HCT116 (cell line): ENCODE measurements around the gene NR2E1. TPM values are rescaled to one million over a fixed set of nuclear protein-coding genes. Genes with fewer than 3 reads are reported as not detected.

ENCODE experiments used
- ATAC-seq: fragments of 200-7000 bp; cut with Tn5 transposase; 2 replicates; pipeline ENCODE4 v1.9.1; 2020; ENCODE audit warnings: mild to moderate bottlenecking, moderate library complexity
- BruUV-seq: library from RNA; stranded (reverse); fragments of 400-500 nt; replicated peaks from 2 replicates; lab custom pipeline; 2021; lab: Mats Ljungman, UMichigan
- CTCF ChIA-PET: fragments of 300-600 bp; sonication (Branson Sonifier 250); formaldehyde crosslinking; loops from one replicate; lab custom pipeline; 2021; ENCODE audit warnings: antibody characterized with exemption; lab: Charles Lee
- POLR2A ChIA-PET: fragments of 300-600, 350-600 bp; sonication (Branson Sonifier 250); formaldehyde crosslinking; loops from one replicate; lab custom pipeline; 2021; ENCODE audit warnings: antibody characterized with exemption; lab: Charles Lee
- RAD21 ChIA-PET, 2 experiments: fragments of 300-600 bp; sonication (Branson Sonifier 250); formaldehyde crosslinking; loops; one replicate each; lab custom pipeline; 2023; ENCODE audit warnings: low total read pairs in 2 of 2; ENCODE audit not compliant: uncharacterized antibody in 2 of 2, unreplicated experiment in 2 of 2, low non-redundant PET in 1 of 2; lab: Charles Lee
- DNase-seq: peaks from one replicate; pipeline ENCODE4 v3.0.0-alpha.2; 2010; ENCODE audit warnings: low read depth, low spot score
- H2AFZ ChIP-seq: fragments of 200-600 bp; shearing (Covaris generic), sonication (generic); 2 replicates; pipeline ENCODE4 v1.6.1; 2017; ENCODE audit warnings: low read depth, mixed run types, mixed read lengths, antibody characterized with exemption, low read length; ENCODE audit not compliant: poor library complexity, severe bottlenecking
- H3K27ac ChIP-seq: 2 replicates; pipeline ENCODE4 v1.5.1; 2012; ENCODE audit warnings: low read depth, low read length
- H3K27me3 ChIP-seq: fragments of 200-600 bp; sonication (generic); 2 replicates; pipeline ENCODE4 v1.6.1; 2016; ENCODE audit warnings: mixed run types, low read length, mixed read lengths; ENCODE audit not compliant: insufficient read depth
- H3K36me3 ChIP-seq, 2 experiments: fragments of 200-500 bp in 1 of 2; fragments of 200-600 bp in 1 of 2; sonication (Bioruptor generic) in 1 of 2; sonication (generic) in 1 of 2; 2 replicates each; pipeline versions ENCODE4 v1.5.1 to v1.6.1; 2014 to 2016; ENCODE audit warnings: low read length in 2 of 2, inconsistent platforms in 1 of 2, mixed read lengths in 1 of 2, mixed run types in 1 of 2; ENCODE audit not compliant: insufficient read depth in 2 of 2, control insufficient read depth in 1 of 2
- H3K4me1 ChIP-seq, 2 experiments: fragments of 200-600 bp in 1 of 2; sonication (generic) in 1 of 2; 2 replicates each; pipeline versions ENCODE4 v1.5.1 to v1.6.1; 2012 to 2017; ENCODE audit warnings: low read length in 2 of 2, inconsistent platforms in 1 of 2, mild to moderate bottlenecking in 1 of 2, mixed read lengths in 1 of 2, mixed run types in 1 of 2, moderate library complexity in 1 of 2; ENCODE audit not compliant: insufficient read depth in 2 of 2, control insufficient read depth in 1 of 2
- H3K4me2 ChIP-seq: fragments of 200-600 bp; sonication (generic); 2 replicates; pipeline ENCODE4 v1.6.1; 2017; ENCODE audit warnings: mixed run types, low read length, mixed read lengths
- H3K4me3 ChIP-seq, 2 experiments: fragments of 200-600 bp in 1 of 2; sonication (generic) in 1 of 2; replicated peaks in 1 of 2; 2 replicates each; pipeline ENCODE4 v1.5.1; 2011 to 2016; ENCODE audit warnings: low read length in 2 of 2, control low read depth in 1 of 2, low read depth in 1 of 2, mild to moderate bottlenecking in 1 of 2, mixed read lengths in 1 of 2, mixed run types in 1 of 2
- H3K79me2 ChIP-seq: fragments of 200-600 bp; sonication (generic); 2 replicates; pipeline ENCODE4 v1.6.1; 2017; ENCODE audit warnings: mild to moderate bottlenecking, mixed run types, low read length, moderate library complexity, mixed read lengths; ENCODE audit not compliant: insufficient read depth
- H3K9ac ChIP-seq: fragments of 200-600 bp; sonication (generic); 2 replicates; pipeline ENCODE4 v1.6.1; 2016; ENCODE audit warnings: low read length, mixed read lengths
- H3K9me2 ChIP-seq: fragments of 200-600 bp; sonication (generic), shearing (Covaris generic); 2 replicates; pipeline ENCODE4 v1.6.1; 2017; ENCODE audit warnings: mixed run types, mild to moderate bottlenecking, moderate library complexity; ENCODE audit not compliant: insufficient read depth
- H3K9me3 ChIP-seq, 2 experiments: fragments of 200-500 bp in 1 of 2; fragments of 200-600 bp in 1 of 2; sonication (Bioruptor generic) in 1 of 2; sonication (generic) in 1 of 2; 2 replicates each; pipeline ENCODE4 v1.6.1; 2014 to 2017; ENCODE audit warnings: low read length in 2 of 2, mixed read lengths in 2 of 2, inconsistent platforms in 1 of 2, low read depth in 1 of 2, mild to moderate bottlenecking in 1 of 2, mixed run types in 1 of 2, moderate library complexity in 1 of 2; ENCODE audit not compliant: control insufficient read depth in 1 of 2, insufficient read depth in 1 of 2
- H4K20me1 ChIP-seq: fragments of 200-600 bp; sonication (generic), shearing (Covaris generic); 2 replicates; pipeline ENCODE4 v1.6.1; 2017; ENCODE audit warnings: mixed run types, mild to moderate bottlenecking, moderate library complexity; ENCODE audit not compliant: insufficient read depth
- EZH2 ChIP-seq: fragments of 200-600 bp; sonication (generic); IDR thresholded peaks from 2 replicates; pipeline ENCODE4 v1.6.1; 2017; ENCODE audit warnings: antibody characterized with exemption, mixed run types
- JUND ChIP-seq: IDR thresholded peaks from 2 replicates; pipeline ENCODE4 v1.6.1; 2012
- POLR2AphosphoS5 ChIP-seq: IDR thresholded peaks from 2 replicates; pipeline ENCODE4 v1.6.1; 2011; ENCODE audit warnings: mild to moderate bottlenecking, low read depth, low read length, moderate library complexity
- intact Hi-C: fragments of 100-400 bp; cut with micrococcal nuclease; formaldehyde crosslinking; loops from 2 replicates; pipeline ENCODE4 v1.10.0; 2022
- total RNA-seq: library from RNA; stranded (reverse); gene quantifications from one replicate; pipeline ENCODE4 v1.2.1, GENCODE V29; 2021; ENCODE audit not compliant: unreplicated experiment
- TF ChIP-seq, protein P1 (sequence below), 3 experiments: fragments of 200-600 bp in 1 of 3; sonication (generic) in 1 of 3; IDR thresholded peaks in 2 of 3; conservative IDR thresholded peaks in 1 of 3; 2 replicates each; pipeline ENCODE4 v1.5.1; 2012 to 2017; ENCODE audit warnings: low read depth in 2 of 3, low read length in 2 of 3, antibody characterized with exemption in 1 of 3, borderline replicate concordance in 1 of 3, control low read depth in 1 of 3, mild to moderate bottlenecking in 1 of 3, mixed read lengths in 1 of 3, mixed run types in 1 of 3, moderate library complexity in 1 of 3; ENCODE audit not compliant: insufficient read depth in 1 of 3
- TF ChIP-seq, protein P2 (sequence below): IDR thresholded peaks from 2 replicates; pipeline ENCODE4 v1.6.1; 2011; ENCODE audit warnings: mild to moderate bottlenecking, low read length, moderate library complexity; ENCODE audit not compliant: insufficient replicate concordance; ENCODE audit errors: extremely low read depth

NR2E1 gene
- total RNA-seq, 1 experiment from 2014 or later: not detected

DNA sequence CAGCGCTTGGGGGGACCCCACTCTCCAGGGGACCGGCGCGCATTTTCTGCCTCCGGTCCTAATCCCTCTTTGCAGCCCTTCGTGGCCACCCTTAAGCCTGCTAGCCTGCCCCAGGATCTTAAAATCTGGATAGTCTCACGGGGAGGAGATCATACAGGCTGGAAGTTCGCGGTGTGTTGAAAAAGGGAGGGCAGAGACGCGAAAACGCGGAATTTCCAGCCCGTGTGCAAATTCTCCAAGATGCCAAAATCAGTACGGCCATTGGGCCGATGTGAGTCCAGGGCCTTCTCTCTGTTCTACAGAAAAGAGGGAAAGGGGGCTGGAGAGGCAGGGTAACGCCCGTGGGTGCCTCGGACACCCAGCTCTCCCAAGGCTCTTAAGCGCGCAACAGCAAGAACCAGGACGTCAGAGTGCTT lies 9.4 kb downstream of the NR2E1 start:
- BruUV-seq: no TSS peak
- H3K36me3 ChIP-seq: no peaks in the 10 kb centered on the region
- no peaks in the 10 kb centered on the region for H3K27me3 ChIP-seq
- ChIA-PET CTCF (no interaction called here), POLR2A (no interaction called here), RAD21 (no interaction called here)
- H4K20me1 ChIP-seq: no peaks in the 10 kb centered on the region
- no peaks in the 10 kb centered on the region for H3K9me3 ChIP-seq
- H3K9me2 ChIP-seq: no peaks in the 10 kb centered on the region
- no peak for DNase-seq
- H2AFZ ChIP-seq: no peak overlapping the region
- intact Hi-C loops: no loop called here
- no peak overlapping the region for H3K9ac ChIP-seq
- no peaks in the 10 kb centered on the region for H3K79me2 ChIP-seq
- no peak overlapping the region for H3K4me2 ChIP-seq
- no peak for ATAC-seq
- no peaks in the 10 kb centered on the region for H3K4me1 ChIP-seq
- no peak overlapping the region for H3K4me3 ChIP-seq
- H3K27ac ChIP-seq: no peak overlapping the region
- no peak for TF ChIP-seq POLR2AphosphoS5
- TF ChIP-seq, protein P1, sequence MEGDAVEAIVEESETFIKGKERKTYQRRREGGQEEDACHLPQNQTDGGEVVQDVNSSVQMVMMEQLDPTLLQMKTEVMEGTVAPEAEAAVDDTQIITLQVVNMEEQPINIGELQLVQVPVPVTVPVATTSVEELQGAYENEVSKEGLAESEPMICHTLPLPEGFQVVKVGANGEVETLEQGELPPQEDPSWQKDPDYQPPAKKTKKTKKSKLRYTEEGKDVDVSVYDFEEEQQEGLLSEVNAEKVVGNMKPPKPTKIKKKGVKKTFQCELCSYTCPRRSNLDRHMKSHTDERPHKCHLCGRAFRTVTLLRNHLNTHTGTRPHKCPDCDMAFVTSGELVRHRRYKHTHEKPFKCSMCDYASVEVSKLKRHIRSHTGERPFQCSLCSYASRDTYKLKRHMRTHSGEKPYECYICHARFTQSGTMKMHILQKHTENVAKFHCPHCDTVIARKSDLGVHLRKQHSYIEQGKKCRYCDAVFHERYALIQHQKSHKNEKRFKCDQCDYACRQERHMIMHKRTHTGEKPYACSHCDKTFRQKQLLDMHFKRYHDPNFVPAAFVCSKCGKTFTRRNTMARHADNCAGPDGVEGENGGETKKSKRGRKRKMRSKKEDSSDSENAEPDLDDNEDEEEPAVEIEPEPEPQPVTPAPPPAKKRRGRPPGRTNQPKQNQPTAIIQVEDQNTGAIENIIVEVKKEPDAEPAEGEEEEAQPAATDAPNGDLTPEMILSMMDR (IDR thresholded peaks at IDR 0.05 in 2 of 3, conservative IDR thresholded peaks at IDR 0.05 in 1 of 3; ENCODE audit: borderline replicate concordance in 1 of 3, insufficient read depth in 1 of 3, low read depth in 2 of 3, low read length in 2 of 3): no peak
- TF ChIP-seq EZH2: no peak
- TF ChIP-seq JUND: no peak
- TF ChIP-seq, protein P2, sequence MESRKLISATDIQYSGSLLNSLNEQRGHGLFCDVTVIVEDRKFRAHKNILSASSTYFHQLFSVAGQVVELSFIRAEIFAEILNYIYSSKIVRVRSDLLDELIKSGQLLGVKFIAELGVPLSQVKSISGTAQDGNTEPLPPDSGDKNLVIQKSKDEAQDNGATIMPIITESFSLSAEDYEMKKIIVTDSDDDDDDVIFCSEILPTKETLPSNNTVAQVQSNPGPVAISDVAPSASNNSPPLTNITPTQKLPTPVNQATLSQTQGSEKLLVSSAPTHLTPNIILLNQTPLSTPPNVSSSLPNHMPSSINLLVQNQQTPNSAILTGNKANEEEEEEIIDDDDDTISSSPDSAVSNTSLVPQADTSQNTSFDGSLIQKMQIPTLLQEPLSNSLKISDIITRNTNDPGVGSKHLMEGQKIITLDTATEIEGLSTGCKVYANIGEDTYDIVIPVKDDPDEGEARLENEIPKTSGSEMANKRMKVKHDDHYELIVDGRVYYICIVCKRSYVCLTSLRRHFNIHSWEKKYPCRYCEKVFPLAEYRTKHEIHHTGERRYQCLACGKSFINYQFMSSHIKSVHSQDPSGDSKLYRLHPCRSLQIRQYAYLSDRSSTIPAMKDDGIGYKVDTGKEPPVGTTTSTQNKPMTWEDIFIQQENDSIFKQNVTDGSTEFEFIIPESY: no peak
